GM19395 (cell line): ENCODE measurements around the gene RTL9.
"Not testable (repeated sequence)": the region's sequence is repeated elsewhere in the genome, so short reads cannot be mapped to it uniquely, and the experiment has no call there.

Source experiments
- ATAC-seq: cut with Tn5 transposase; IDR thresholded peaks from one replicate; pipeline ENCODE4 v1.9.1; 2021; ENCODE audit warnings: mild to moderate bottlenecking, moderate library complexity; ENCODE audit not compliant: unreplicated experiment

The RTL9 gene

DNA sequence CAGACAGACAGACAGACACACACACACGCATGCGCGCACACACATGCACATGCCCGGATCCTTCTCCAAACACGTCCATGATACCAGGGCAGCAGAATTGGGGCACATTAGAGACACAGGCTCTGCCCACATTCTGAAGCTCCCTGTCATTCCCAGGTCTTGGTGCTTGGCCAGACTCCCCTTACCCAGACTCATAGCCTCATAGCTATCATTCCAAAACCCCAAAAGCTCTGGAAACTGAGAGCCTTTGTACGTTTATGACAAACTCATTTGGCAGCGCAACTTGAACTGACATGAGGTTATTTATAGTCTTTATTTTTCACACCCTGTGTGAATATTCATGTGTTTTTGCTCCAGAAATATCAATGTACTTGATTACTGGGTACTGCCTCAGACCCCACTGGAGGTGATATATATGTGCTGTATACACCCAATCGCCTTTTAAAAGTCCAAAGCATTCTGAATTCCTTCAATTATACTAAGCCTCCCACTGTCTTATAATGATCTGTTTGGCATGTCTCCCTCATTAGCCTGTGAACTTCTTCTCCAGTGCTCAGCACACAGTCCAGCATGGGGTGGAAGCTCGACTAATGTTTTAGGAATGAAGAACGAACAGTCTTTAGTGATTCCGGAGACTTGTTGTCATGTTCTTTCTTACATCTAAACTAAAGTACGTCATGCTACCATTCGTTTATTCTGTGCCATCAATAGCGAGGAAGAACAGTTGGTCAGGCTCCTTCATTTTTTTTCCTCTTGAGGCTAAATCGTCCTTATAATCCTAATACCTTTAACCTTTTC lies 45.0 kb downstream of the RTL9 start:
- ATAC-seq: no peak

DNA sequence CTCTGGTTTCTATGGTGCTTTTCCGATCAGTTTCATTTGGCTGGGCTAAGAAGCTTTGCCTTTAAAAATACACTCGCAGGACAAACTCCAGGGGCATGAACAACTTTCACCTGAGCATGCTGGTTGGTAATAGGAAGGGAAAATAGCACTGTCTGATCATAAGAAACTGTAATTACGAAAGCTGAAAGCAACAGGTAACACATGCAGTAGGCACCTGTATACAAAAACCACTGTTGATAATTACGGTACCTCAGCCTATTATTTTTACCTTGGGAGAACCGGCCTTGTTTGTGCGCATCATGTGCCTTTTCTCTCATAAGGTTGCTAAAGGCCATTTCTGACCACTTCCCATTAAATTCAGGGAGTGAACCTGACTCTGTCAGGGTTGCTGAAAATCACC lies 45.7 kb downstream of the RTL9 start:
- no peak for ATAC-seq

DNA sequence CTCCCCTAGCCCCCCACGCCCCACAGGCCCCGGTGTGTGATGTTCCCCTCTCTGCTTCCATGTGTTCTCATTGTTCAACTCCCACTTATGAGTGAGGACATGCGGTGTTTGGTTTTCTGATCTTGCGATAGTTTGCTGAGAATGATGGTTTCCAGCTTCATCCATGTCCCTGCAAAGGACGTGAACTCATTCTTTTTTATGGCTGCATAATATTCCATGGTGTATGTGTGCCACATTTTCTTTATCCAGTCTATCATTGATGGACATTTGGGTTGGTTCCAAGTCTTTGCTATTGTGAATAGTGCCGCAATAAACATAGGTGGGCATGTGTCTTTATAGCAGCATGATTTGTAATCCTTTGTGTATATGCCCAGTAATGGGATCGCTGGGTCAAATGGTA lies 47.6 kb downstream of the RTL9 start:
- ATAC-seq: not testable (repeated sequence)

DNA sequence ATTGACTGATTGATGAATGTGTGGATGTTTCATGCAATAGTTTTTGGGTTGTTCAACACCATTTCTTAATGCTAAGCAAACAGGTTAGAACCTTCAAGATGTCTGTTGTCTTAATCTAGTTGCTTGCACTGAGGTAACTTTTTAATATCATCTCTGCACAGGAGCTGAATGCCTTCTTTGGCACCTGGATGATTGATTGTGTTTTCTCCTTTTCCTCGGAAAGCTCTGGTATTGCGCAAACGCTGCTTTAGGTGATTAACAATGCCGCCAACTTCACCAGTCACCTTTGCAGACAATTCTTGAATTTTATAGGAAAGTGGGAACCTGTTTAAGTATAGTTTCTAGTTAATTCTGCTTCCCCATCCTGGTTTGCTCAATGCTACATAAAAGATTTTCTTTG lies 48.2 kb downstream of the RTL9 start:
- no peak for ATAC-seq

DNA sequence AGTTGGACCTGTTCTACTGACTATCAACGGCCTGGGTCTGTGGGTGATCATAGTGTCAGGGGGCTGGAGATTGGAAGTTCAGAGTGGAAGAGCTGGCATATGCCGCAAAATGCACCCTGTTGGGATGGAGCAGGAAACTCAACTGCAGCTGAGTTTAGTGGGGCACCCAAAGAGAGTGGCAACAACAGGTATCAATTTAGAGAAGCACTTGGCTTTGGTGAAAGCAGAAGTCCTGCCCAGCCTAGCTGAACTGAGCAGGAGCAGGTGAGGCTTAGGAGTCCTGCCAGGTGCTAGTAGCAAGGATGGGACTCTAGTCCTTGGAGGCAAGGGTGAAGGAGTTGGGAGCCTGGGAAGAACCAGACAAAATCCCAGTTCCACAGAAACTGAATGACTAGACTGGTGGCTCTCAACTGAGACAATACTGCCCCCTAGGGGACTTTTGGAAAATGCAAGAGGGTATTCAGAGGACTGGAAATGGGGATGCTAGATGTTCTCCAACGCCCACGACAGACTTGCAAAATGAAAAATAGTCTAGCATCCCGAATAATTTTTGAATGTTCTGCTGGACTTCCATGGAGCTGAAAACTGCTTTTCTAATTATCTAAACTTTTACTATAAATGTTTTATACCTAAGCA lies 49.4 kb downstream of the RTL9 start:
- ATAC-seq: peak; percentile 66
